GM19351 (cell line): Measurements from ENCODE around the gene FBXO24.
A peak's percentile ranks its signal among the peaks of the same experiment; 100 is the strongest.

Source experiments
- ATAC-seq: cut with Tn5 transposase; IDR thresholded peaks from one replicate; pipeline ENCODE4 v1.9.1; 2021; ENCODE audit warnings: mild to moderate bottlenecking, moderate library complexity; ENCODE audit not compliant: unreplicated experiment

The FBXO24 gene

DNA sequence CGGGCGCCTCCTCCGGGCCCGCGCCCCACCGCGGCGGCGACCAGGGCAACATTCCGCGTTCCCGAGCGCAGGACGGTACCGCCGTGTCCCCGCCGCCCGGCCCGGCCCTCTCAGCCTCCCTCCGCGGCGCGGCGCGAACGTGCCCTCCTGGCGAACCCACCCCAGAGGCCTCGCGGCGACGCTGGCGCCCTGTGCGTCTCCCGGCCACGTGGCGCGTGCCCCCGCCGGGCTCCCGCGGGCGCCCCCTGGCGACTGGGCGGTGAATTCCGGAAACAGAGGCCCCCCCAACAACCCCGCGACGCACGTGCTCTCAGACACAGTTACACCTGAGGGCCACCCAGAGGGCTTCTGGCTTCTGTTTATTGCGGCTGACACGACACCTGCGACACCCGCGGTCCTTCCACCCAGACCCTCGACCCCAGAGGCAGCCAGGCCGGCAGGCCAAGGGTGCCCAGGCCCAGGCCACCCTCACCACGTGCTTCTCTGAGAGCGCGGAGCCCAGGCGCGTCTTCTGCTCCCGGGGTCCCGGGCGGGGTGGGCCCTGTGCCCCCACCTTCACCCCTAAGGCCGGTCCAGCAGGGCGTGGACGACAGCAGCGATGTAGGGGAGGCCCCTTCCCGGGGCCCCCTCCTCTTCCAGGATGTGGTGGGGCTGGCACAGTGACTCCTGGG, 12.3 kb upstream of the FBXO24 start, which contains the start of gene SAP25:
Gene SAP25, minus strand, starts transcription at position 210 of the 671 bp plus-strand sequence. Its CDS starts 158 bp downstream, at position 52.
- ATAC-seq: no peak

DNA sequence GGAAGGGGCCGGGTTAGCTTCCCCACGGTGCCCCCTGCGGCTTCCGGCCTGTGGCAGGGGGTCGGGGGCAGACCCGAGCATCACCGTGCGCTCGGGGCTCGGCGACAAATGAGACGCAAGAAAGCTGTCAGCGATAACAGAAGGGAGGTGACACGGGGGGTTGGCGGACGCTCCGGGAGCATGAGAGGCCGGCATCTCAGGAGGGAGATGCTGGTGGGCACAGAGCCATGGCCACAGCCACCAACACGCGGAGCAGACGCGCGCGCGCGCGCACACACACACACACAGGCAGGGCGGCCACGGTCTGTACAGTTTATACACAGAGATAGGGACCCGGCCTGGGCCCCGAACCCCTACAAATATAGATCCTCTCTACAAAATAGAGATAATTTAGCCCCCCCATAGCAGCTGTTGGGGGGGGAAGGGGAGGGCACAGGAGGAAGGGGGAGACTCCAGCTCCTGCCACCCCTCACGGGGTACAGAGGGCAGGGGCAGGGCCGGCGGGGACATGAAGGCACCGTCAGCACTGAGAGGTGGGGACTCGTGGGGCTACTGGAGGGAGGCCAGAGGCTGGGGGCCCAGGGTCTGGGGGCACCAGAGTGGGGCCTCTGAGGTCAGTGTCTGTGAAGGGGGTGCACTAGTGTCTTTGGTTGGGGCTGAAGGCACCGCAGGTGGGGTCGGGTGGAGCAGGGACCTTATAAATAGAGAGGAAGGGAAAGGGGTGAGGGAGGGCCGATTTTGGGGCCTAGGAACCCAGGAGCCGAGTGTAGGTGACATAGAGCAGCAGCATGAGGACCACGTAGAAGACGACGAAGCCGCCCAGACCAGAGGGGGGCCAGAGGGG, 11.5 kb upstream of the FBXO24 start:
- no peak for ATAC-seq

DNA sequence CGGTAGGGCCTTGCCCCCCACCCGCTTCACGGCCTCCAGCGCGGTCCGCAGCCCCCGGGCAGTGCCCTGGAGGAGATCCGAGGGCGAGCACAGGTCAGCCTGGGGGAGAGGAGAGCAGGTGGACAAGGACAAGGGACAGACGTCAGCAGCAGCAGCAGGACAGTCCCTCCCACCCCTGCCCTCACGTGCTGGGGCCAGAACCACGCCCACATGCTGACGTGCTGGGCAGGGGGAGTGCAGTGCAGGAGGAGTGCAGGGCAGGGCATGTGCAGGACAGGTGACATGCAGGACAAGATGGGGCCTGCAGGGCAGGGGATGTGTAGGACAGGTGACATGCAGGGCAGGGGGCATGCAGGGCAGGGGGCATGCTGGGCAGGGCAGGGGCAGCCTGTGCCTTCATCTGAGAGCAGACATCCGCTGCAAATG, 10.9 kb upstream of the FBXO24 start:
- ATAC-seq: no peak

DNA sequence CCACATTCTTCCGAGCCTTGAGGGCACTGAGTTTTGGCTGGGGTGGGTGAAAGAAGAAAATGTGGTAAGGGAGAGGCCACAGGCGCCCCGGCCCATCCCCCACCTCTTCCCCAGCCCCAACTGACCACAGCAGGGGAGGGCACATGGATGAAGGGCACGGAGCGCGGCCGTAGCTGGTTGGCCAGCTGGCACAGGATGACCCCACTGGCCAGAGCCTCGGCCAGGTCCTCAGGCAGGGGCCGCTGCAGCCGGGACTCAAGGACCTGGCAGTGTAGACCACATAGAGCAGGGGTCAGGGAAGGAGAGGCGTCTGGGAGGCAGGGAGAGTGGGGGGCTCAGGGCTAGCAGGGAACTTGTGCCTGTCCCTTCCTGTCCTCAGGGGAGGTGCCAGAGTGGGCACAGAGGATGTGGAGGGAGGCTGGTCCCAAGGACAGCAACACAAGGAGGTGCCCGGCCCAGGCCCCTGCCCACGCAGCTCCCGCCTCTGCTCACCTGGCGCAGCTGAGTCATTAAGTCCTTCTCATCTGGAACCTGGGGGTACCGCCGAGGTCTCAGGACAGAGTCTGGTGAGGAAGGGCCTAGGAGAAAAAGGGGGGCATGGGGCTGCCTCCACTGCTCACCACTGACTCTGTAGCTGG, 10.3 kb upstream of the FBXO24 start:
- ATAC-seq: no peak

DNA sequence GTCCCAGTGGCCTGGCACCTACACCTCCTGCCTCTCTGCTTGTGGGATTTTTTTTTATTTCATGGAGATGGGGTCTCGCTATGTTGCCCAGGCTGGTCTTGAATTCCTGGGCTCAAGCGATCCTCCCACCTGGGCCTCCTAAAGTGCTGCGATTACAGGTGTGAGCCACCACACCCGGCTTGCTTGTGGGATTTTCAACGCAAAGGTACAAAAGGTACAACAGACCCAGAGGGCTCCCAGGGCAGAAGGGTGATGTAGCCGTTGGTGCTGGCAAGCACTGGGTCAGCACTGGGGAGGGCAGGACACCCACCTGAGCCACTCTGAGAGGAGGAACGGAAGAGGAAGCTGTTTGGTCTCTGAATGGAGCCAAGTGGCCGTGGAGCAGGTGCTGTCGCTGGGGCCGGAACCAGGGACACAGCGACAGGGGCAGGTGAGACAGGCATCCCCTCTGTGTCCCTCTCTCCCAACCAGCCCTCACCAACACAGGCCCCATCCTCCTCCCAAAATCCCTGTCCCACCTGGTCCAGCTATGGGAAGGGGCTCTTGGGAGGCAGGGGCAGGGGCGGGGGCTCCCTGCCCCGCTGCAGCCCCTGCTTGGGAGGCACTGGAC, 9.6 kb upstream of the FBXO24 start:
- ATAC-seq: no peak

DNA sequence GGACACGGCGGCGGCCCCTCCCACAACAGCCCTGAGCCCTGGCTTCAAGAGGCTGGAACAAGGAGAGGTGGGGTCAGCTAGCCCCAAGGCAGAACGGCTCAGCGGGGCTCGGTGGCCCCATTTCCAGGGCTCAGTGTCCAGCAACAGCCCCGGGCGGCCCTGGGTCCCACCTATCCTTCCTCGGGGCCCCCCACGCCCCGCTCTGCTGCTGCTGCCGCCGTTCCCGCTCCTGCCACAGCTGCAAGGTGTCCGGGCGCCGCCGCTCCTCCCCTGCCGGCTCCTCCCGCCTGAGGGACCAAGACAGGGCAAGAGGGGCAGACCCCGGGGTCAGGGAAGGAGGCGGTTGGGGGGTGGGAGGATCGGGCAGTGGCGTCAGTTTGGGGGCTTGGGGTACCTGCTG, 9.0 kb upstream of the FBXO24 start:
- ATAC-seq: no peak

DNA sequence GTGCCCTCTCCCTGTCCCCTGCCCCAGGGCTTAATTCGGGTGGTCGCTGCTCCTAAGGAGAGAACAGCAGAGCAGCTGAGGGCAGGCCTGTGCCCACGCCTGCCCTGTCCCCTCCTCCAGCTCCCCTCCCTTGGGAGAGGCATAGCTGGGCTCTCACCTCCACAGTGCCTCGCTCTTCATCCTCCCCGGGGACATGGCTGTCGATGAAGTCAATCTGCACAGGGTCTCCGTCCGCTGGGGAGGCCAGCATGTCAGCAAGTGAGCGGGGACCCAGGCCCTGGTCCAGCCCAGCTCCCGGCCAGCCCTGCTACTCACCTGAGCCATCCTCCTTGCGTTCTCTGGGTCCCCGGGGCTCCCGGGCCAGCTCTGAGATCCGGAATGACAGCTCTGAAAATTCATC, 8.6 kb upstream of the FBXO24 start:
- ATAC-seq: no peak

DNA sequence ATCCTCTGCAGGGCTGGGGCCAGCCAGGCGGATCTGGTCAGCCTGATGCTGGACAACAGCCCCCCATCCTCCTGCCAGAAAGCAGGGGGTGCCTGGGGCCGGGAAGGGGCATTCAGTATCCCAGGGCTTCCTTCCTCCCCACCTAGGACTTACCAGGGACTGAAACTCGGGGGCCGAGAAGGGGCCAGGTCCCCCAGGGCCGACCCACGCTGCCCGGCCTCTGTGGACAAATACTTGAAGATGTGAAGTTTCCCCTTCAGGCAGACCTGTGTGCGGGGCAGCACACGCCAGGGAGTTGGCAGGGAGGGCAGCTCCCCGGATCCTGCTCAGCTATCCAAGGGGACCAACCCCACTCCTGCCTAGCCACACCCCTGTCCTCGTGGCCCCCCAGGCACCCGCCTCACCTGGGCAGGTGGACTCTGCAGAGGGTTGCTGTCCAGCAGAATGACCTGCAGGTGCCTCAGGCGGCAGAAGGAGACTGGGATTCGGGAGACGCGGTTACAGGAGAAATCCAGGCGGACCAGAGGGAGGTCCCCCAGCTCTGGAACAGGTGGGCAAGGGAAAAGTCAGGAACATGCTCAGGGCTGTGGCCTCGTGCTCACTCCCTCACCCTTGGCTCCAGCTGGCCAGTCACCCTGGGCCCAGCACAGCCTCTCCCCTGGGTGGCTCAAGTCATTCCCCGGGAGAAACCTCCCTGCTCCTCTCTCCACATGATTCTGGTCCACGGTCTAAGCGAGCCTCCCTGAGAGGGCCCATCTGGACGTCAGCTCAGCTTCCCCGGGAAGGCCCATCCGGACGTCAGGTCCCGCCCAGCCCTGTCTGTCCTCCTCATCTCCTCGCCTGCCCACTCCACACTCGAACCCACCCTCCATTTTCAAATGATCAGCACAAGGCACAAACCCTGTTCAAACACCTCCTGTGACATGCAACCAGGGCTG, 7.6 kb upstream of the FBXO24 start:
- no peak for ATAC-seq

DNA sequence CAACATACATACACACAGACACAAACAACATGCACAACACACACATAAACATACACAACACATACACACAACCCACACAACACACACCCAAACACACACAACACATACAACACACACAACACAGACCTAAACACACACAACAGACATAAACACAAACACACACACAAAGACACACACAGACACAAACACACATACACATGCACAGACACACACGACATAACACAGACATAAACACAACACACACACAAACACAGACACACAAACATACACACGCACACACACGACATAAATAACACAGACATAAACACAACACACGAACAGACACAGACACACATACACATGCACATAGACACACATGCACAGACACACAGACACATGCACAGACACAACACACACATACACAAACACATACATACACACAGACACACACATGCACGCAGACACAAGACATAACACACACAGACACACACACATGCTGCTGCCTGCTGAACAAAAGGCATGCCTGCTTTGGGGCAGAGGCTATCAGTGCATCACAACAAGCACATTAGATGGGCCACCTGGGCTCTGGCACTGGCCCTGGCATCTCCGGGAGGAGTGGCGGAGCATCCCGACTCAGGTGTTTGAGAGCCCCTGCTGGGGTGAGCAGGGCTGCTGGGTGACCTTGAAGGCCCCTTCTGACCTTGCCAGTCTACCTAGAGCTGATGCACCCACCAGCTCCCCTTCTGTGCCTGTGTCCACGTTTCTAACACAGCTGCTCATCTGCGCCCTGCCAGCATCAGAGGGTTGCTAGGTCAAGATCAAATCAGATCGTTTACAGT, 5.5 kb upstream of the FBXO24 start:
- ATAC-seq: no peak

DNA sequence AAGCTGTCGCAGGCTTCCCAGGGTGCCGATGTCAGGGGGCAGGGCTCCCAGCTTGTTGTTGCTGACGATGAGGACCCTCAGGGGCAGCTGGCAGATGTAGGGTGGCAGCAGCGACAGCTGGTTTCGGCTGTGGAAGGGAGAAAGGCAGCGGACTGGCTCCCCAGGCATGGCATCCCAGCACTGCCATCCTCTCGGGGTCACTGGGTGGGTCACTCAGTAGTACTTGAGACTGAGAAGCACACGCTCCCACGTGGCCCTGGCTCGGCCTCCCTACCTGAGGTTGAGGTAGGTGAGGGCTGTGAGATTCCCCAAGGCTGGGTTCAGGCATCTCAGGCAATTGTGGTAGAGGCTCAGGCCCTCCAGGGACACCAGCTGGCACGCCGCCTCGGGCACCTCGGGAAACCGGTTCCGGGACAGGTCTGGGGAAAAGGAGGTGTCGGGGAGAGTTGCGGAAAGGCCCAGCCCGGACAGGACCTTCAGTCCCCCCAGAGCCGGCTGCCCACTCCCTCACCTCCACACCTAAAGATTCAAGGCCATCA, 4.0 kb upstream of the FBXO24 start:
- ATAC-seq: no peak

DNA sequence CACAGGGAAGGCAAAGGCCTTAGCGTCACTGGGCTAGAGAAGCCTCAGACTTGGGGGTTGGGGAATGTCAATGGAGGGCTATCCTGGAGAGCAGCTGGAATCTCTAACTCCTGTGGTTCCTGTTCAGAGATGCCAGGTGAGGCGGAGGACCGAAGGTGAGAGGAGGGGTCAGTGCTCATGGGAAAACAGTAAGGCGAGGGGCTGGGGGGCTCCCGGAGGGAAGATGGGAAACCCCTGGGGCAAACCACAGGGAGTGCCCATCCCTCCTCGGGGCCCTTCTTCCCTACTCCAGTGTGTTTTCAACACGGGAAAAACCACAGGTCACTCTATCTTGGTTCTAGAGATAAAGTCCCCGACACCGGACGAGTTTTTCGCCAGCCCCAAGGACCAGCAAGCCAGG, 3.5 kb upstream of the FBXO24 start:
- ATAC-seq: no peak

DNA sequence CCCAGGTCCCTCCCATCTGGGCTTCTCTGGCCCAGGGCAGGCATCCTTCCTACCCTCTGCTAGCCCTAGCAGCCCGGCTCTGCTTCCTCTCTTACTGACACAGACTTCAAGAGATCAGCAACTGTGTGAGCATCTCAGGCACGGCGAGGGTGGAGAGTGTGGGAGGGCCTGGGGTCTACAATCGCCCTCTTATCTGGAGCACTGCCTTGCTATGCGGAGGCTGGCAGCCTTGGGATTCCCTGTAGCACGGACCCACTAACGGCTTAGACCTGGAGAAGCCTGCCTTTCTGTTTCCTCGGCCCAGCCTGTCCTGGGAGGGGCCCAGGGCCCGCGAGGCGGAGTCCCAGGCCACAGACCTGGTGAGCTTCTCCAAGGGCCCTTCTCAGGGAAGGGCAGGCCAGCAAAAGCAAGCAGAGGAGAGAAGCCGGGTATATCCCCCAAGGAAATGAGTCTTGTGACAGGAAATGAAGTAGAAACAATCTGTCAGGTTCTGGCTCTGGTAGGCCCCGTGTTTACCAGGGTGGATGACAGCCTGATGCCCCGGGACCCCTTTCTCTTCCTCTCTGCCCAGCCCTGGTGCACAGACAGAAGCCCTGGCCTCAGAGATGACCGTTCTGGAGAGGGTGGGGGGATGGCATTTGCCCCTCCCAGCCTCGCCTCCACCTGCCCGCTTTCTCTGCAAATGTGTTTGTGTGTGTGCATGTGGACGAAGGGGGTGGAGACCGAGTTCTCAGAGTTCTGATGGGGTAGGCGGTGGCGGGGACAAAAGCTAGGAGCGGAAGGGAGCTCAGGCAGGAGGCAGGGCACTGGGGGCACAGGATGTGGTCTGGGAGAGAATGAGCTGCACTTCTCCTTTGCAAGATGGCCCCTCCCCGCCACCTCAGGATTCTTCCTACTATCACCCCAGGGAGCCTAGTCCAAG, 2.7 kb upstream of the FBXO24 start:
- no peak for ATAC-seq

DNA sequence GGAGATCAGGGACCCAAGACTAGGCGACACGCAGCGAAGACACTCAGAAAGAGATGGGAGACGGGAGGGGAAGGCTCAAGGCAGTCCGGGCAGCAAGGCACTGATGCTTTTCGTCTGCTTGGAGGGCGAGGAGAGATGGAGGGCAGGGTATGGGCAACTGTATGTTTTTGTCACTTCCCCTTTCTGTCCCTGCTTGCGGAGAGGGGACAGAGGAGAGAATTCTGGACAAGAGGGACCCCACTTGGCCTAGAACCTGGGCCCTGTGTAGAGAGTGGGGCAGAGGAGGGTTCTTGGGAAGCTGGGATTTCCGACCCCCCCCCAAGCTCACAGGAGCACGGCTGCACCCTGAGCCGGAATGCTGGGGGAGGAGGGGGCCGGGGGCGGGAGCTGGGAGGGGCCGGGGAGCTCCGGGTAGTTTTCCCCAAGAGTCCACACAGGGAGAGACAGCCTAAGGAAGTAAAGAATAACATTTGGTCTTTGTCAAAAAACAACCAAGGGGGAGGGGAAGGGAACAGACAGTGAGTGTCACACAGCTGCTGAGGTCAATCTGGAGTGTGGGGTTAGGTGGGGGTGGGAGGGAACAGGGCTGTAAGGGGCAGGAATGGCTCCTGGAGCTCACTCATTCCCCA, 2.0 kb upstream of the FBXO24 start:
- no peak for ATAC-seq

DNA sequence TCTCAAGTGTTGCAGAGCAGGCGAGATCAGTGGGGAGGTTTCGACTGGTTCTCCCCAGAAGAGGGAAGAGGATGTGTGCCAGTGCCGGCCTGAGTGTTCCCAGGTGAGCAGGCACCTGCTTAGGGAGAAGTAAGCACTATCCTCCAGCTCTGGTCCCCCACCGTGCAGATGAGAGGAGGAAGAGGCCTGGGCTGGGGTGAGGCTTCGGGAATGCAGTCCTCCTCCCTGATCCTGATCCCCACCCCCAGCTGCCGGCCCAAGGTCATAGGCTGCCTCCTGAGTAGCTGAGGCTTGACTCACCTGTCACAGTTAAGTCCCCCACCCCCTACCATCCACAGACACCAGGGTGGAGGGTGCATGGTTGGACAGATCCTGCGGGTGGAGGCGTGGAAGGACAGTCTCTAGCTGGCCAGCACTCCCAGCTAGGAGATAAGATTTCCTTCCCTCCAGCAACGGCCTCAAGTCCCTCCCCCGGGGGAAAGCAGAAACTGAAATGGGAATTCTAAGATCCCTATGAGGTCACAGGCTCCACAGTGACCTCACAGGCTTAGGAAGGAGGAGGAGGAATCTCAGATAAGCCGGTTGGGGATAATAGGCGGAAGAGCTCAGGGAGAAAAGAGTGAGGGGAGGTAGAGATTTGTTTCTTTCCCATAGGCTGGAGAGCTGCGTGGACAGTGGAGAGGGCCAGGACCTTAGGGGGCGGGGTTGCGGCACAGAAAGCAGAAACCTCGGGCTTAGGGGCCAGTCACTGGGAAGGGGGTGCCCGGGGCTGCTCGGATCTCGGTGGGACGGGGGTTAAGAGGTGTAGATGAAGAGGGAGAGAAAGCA, 1.2 kb upstream of the FBXO24 start:
- no peak for ATAC-seq

DNA sequence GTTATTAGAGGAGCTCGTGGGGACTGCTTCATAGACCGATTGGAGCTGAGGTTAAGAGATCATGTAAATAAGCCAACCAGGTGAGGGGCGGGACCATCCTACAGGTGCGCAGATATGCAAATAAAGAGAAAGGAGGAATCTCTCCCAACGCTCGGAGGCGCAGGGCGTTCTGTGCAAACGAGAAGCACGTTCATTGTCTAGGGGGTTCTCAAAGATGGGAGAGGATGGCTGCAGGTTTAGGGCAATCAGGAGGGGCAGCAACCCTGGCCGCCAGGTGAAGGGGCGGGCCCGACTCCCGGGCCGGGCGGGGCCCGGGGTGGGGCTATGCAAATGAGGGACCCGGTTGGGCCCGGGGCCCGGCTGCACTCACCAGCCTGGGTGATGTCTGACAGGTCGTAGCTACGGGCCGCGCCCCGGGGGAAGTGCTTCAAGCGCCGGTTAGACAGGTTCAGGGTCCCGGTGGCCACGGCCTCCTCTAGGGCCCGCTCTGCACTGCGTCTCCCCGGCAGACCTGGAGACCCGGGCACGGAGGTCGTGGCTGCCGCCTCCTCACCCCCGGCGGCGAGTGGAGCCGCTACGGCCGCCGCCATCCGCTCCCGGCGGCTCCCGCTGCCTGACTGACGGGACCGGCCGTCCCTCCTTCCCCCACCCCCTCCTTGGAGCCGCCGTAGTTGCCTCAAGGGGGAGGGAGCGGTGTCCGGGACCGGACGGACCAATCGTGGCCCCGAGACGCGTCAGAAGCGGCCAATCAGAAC, 440 bp upstream of the FBXO24 start, which contains the start of gene LRCH4:
Gene LRCH4, minus strand, starts transcription at position 619 of the 755 bp plus-strand sequence. Its CDS starts 29 bp downstream, at position 590.
- ATAC-seq: peak; percentile 20

DNA sequence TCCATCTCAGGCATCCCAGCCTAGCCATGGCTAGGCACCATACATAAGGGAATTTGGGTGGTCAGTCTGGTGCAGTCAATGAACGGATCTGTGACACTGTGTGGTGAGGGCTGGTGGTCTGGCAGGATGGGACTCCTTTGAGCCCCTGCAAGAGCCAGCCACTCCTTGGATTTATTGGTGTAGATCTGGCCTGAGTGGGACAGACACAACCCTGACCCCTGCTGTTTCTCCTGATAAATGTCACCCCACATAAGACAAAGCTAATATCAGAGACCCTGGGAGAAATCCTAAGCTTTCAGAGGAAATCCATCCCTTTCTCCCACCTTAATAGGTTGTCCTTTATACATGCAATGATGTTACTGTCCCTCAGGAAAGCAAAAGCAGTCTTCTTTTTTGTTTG, 2.3 kb downstream of the FBXO24 start:
- no peak for ATAC-seq
